Islet precursor cell (in vitro differentiated cells): ENCODE measurements around the gene MAB21L3.
A peak's percentile ranks its signal among the peaks of the same experiment; 100 is the strongest.

ENCODE experiments used
- DNase-seq: peaks from one replicate; pipeline ENCODE4 v3.0.0-alpha.2; 2018

The MAB21L3 gene

DNA sequence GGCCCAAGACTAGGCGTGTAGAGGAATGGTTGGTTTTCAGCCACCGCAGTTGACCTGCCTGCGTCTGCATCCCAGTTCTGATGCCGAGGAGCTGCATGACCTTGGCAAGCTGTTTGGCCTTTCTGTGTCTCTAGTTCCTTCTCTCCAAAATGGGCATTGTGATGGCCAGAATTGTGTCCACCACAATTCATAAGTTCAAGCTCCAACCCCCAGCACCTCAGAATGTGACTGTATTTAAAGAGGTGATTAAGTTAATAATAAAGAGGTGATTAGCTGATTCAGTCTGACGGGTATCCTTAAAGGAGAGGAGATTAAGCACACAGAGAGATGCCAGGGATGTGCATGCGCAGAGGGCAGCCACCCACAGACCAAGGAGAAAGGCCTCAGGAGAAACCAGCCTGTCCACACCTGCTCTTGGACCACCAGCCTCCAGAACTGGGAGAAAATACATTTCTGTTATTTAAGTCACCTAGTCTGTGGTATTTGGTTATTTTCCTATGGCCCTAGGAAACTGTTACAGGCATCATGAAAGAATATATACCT lies 28.5 kb downstream of the MAB21L3 start:
- peak; percentile 17 for DNase-seq

DNA sequence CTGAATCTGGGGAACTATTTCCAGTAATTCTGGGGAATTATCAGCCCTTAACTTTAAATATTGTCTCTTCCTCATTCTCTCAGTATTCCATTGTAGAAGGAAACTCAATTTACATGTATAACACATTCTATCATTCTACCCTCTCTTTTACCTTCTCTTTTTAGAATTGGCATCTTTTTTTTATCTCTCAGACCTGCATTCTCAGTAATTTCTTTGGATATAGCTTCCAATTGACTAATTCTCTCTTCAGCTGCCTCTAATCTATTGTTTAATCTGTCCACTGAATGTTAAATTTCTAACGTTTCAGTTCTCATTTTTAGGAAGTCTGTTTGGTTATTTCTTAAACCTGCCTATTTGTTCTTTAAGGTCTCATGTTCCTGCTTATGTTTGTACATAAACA lies 33.0 kb downstream of the MAB21L3 start:
- DNase-seq: no peak

GRCh38 chr1:116146447-116147113 lies 35.4 kb downstream of the MAB21L3 start:
- DNase-seq: peak; percentile 26

DNA sequence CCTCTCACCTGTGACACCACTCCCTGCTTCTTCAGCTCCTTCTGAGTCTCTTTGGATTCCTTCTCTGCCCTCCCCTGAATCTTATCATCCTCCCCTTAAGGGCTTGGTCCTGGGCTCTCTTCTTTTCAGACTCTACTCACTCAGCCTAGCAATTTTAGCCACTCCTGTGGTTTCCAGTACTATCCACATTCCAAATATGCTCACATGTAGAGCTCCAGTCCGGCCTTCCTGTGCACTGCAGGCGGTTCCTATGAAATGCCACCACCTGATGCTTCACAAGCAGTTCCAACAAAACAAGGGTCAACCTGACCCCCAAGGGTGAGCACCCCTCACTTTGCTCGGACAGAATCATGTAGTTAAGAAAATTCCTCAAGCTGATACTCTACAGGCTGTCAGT lies 35.9 kb downstream of the MAB21L3 start:
- DNase-seq: peak; percentile 60

- DNase-seq: peak; percentile 97
Observed at GRCh38 chr1:116147972-116148371, 36.8 kb downstream of the MAB21L3 start.

DNA sequence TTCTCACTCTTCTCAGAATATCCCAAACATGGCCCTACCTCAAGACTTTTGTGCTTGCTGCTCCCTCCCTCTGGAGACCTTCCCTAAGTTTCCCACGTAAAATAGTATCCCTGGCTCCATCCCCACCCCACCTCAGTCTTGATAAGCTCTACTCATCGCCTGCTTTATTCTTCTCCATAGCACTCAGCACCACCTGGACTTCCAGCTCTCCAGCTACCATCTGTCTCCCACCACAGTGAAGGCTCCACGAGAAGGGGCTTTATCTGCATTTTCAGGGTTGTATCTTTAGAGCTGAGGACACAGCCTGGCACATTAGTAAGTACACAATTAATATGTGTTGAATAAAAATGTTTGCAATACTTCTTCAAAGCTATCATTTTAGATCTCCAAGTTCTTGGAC lies 37.8 kb downstream of the MAB21L3 start:
- no peak for DNase-seq

- peak; percentile 34 for DNase-seq
Observed at GRCh38 chr1:116150368-116150767, 39.2 kb downstream of the MAB21L3 start.

GRCh38 chr1:116151739-116152576 lies 40.8 kb downstream of the MAB21L3 start:
- peak; percentile 90 for DNase-seq

GRCh38 chr1:116152577-116152943 lies 41.4 kb downstream of the MAB21L3 start:
- DNase-seq: no peak

DNA sequence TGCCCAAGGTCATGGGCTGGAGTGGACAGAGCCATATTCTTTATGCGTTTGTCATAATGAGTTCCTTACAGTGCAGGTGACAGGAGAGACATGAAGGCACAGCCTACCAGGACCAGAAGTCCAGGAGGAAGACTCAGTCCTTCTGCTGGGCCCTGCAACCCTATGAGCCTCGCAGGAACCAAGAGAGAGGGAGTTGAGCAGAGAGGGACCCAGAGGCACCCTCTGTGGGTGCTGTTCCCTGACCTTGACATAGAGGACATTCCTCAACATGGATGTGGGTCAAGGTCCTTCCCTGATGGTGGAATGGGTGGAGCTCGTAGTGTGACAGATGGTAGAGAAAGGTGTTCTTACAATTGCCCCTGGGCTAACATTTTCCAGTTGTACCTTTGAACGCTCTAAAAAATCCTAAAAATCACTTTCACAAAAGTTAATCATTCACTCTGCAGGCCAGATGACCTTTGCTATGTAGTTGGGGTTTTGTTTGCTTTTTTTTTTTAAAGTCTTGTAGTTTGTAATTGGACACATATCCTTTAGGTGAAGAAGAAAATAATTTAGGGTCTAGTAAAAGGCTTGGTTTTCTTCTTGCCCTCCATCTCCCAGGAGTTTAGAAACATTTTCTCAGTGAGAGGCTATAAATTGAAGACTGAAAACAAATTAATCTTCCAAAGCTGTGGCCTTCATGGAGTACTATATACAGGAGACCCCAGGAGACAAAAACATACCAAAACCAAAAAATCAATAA lies 41.9 kb downstream of the MAB21L3 start:
- DNase-seq: peak; percentile 33

DNA sequence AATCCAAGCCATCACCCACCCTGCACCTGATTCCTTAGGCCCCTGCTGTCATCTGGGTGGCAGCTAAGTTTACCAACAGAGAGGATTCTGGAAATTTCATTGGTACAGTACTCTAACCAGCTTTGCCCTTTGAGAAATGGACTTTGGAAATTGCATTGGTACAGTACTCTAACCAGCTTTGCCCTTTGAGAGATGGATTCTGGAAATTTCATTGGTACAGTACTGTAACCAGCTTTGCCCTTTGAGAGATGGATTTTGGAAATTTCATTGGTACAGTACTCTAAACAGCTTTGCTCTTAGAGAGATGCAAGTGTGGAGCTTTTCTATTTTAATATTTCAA lies 42.5 kb downstream of the MAB21L3 start:
- DNase-seq: no peak

- DNase-seq: peak; percentile 22
Observed at GRCh38 chr1:116154536-116154935, 43.3 kb downstream of the MAB21L3 start.

DNA sequence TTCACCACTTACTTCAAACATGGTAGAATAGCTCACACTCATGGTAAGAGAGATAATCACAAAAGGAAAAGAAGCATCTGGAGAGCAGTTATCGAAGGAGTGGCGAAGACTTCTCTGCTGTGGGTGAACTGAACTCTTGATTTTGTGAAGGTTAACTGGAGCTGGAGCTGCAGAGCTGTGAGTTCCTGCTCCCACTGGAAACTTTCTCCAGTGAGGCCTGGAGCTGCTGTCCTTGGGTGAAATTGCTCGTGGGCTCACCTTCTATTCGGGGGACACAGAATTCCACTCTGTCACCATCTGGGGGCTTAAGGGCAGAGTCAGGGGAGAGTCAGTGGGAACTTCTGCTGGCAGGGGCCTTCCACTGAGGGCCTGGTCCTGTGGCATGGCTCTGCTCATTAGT lies 45.9 kb downstream of the MAB21L3 start:
- DNase-seq: peak; percentile 15

DNA sequence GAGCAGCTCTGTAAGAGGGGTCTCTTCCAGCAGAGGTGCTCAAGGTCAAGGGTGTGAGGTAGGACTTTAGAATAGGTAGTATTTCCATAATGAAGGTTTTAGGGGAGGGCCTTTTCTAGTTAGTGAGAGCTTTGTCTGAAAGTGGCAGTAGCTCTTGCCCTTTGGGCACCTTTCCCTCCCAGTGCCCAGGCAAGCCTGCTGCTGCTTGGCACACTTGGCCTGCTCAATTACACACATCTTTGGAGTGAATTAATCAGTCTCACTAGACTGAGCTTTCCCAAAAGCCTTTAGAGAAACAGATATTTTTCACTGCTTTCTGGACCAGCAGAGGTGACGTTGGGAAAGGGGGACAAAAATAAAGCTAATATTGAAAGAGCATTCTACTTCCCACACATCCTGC lies 48.0 kb downstream of the MAB21L3 start:
- DNase-seq: no peak

- no peak for DNase-seq
Observed at GRCh38 chr1:116159611-116160010, 48.4 kb downstream of the MAB21L3 start.

DNA sequence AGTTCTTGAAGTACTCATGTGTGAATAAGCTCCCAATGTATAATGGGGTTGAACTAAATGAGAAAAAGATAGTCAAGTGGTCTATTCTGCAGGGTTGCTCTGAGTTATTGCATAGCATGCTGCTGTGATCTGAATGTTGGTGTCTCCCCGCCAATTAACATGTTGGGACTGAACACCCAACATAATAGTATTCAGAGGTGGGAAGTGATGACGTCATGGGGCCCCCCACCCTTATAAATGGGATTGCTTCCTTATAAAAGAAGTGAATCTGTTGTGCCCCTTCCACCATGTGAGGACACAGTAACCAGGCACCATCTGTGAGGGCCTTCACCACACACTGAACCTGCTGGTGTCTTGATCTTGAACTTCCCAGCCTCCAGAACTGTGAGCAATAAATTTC lies 50.2 kb downstream of the MAB21L3 start:
- no peak for DNase-seq

- no peak for DNase-seq
Observed at GRCh38 chr1:116161877-116162390, 50.7 kb downstream of the MAB21L3 start.

DNA sequence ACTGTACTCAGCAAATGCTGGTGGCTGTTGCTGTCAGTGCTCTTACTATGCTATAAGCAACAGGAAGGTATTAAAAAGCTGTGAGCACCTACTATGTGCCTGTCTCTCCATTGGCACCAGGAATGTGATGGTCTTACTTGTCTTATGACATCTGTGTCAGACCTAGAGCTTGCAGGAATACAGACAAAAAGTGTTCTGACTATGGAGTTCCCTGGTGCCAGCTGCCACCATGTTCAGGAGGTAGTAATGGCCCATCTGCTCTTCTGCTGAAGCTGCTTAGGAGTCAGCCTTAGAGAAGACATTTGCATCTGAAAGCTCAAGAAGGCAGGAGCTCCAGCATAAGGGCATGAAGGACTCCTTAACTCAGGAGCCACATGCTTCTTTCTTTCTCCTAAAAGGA lies 52.3 kb downstream of the MAB21L3 start:
- no peak for DNase-seq

GRCh38 chr1:116164150-116164549 lies 53.0 kb downstream of the MAB21L3 start:
- DNase-seq: no peak

DNA sequence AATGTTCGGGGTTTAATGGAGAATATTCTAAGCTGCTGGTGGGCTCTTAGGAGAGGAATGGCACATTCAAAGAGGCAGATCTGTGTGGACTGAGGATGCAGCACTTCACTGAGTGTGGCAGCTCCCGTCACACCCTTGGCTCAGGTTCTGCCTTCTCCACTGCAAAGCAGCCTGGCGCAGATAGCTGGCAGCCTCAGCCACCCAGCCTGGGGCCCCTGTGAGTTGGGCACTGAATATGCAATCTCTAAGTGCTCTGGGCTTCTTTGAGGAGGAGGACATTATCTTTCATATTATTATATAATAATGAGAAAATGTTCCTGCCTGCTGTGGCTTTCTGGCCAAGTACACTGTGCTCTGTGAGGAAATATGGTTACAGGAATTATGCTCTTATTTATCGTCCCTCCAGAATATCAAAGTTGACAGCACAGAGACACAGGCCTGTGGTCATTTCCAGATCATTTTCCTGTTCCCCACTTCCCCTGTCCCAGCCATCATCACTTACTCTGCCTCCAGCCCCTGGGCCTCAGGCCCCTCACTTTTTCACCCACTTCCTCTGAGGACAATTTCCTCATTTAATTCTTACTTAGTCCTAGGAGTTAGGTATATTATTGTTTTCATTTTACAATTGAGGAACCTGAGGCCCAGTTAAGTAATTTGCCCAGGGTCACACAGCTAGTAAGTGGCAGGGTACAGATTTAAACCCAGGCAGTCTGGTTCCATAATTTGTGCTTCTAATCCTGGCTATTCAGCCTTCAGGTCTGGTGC lies 53.6 kb downstream of the MAB21L3 start:
- DNase-seq: no peak

DNA sequence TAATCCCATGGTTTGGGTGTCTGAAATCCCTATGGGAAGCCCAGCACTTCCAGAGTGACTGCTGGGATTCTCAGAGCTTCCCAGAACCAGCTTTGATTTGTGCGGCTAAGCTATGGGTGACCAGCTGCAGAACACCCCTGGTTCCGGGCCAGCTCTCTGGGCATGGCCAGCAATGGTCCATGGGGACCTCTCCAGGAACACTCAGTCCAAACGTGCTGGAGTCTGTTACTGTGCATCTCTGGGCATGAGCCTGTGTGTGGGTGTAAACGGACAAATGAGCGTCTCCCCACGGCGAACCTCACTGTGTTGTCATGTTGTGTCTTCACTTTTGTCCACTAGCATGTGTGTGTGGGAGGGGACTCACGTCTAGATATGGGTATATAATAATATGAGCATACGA lies 54.4 kb downstream of the MAB21L3 start:
- no peak for DNase-seq

GRCh38 chr1:116166011-116166571 lies 54.9 kb downstream of the MAB21L3 start:
- no peak for DNase-seq
